IMR-90 (cell line): ENCODE results near the gene THY1. TPM values are rescaled to one million over a fixed set of nuclear protein-coding genes. Genes with fewer than 3 reads are reported as not detected.

ENCODE experiments used
- ATAC-seq: fragments of 200-7000 bp; cut with Tn5 transposase; 2 replicates; pipeline ENCODE4 v1.9.1; 2020; ENCODE audit warnings: low read depth, mild to moderate bottlenecking, moderate library complexity
- BruUV-seq: library from RNA; stranded (reverse); fragments of 400-500 nt; replicated peaks from 2 replicates; lab custom pipeline; 2021; lab: Mats Ljungman, UMichigan
- CTCF ChIA-PET: fragments of 300-600 bp; formaldehyde crosslinking; extraction: SDS; loops from one replicate; lab custom pipeline; 2021; ENCODE audit warnings: antibody characterized with exemption; lab: Yijun Ruan, JAX
- POLR2A ChIA-PET: fragments of 300-600 bp; sonication (Branson Sonifier 250); formaldehyde crosslinking; loops from one replicate; lab custom pipeline; 2022; ENCODE audit warnings: antibody characterized with exemption; ENCODE audit not compliant: unreplicated experiment; lab: Charles Lee
- DNase-seq: peaks from one replicate; pipeline ENCODE4 v3.0.0; 2013
- H2AFZ ChIP-seq: replicated peaks from 2 replicates; pipeline ENCODE3; 2013; ENCODE audit warnings: low read length, mild to moderate bottlenecking; ENCODE audit not compliant: poor library complexity
- H2AK5ac ChIP-seq: 2 replicates; pipeline ENCODE4 v1.6.1; 2013; ENCODE audit warnings: low read depth, low read length, inconsistent platforms
- H2AK9ac ChIP-seq: replicated peaks from 2 replicates; pipeline ENCODE3; 2013; ENCODE audit warnings: mild to moderate bottlenecking, low read depth, low read length, moderate library complexity; ENCODE audit not compliant: poor library complexity
- H2BK120ac ChIP-seq: 2 replicates; pipeline ENCODE4 v1.6.1; 2013; ENCODE audit warnings: low read depth, low read length, inconsistent platforms
- H2BK15ac ChIP-seq: 3 replicates; pipeline ENCODE4 v1.6.1; 2013; ENCODE audit warnings: low read depth, low read length, inconsistent platforms
- H2BK20ac ChIP-seq: 2 replicates; pipeline ENCODE4 v1.6.1; 2013; ENCODE audit warnings: low read depth, mild to moderate bottlenecking, inconsistent platforms, low read length, moderate library complexity
- H2BK5ac ChIP-seq: 2 replicates; pipeline ENCODE4 v1.6.1; 2013; ENCODE audit warnings: mild to moderate bottlenecking, low read depth, low read length, inconsistent platforms; ENCODE audit not compliant: poor library complexity, severe bottlenecking
- H3K14ac ChIP-seq: replicated peaks from 2 replicates; pipeline ENCODE4 v1.6.1; 2013; ENCODE audit warnings: low read depth, low read length, inconsistent platforms
- H3K18ac ChIP-seq: 2 replicates; pipeline ENCODE4 v1.6.1; 2013; ENCODE audit warnings: low read depth, low read length, control low read depth
- H3K23ac ChIP-seq: 2 replicates; pipeline ENCODE4 v1.6.1; 2013; ENCODE audit warnings: low read depth, low read length, inconsistent platforms
- H3K27ac ChIP-seq: 2 replicates; pipeline ENCODE4 v1.5.1; 2013; ENCODE audit warnings: mild to moderate bottlenecking, control low read depth, low read length; ENCODE audit not compliant: insufficient read depth
- H3K27me3 ChIP-seq: 2 replicates; pipeline ENCODE4 v1.6.1; 2013; ENCODE audit warnings: low read length; ENCODE audit not compliant: control insufficient read depth, insufficient read depth
- H3K36me3 ChIP-seq: 2 replicates; pipeline ENCODE4 v1.6.1; 2013; ENCODE audit warnings: low read length, mixed read lengths; ENCODE audit not compliant: control insufficient read depth, insufficient read depth
- H3K4ac ChIP-seq: 2 replicates; pipeline ENCODE4 v1.6.1; 2013; ENCODE audit warnings: low read depth, low read length, inconsistent platforms
- H3K4me1 ChIP-seq: 2 replicates; pipeline ENCODE4 v1.6.1; 2013; ENCODE audit warnings: low read length, mixed read lengths; ENCODE audit not compliant: control insufficient read depth, insufficient read depth
- H3K4me2 ChIP-seq: 2 replicates; pipeline ENCODE4 v1.6.1; 2013; ENCODE audit warnings: low read depth, mild to moderate bottlenecking, control low read depth, low read length, moderate library complexity
- H3K4me3 ChIP-seq: 2 replicates; pipeline ENCODE4 v1.5.1; 2013; ENCODE audit warnings: low read depth, mild to moderate bottlenecking, control low read depth, low read length, moderate library complexity; ENCODE audit not compliant: insufficient read depth
- H3K56ac ChIP-seq: 2 replicates; pipeline ENCODE4 v1.6.1; 2013; ENCODE audit warnings: low read length, inconsistent platforms; ENCODE audit not compliant: insufficient read depth; ENCODE audit errors: extremely low read depth
- H3K79me1 ChIP-seq, 2 experiments: 2 replicates each; pipeline ENCODE4 v1.6.1; 2013; ENCODE audit warnings: low read length in 2 of 2, inconsistent platforms in 1 of 2, low read depth in 1 of 2
- H3K9ac ChIP-seq: 2 replicates; pipeline ENCODE4 v1.6.1; 2013; ENCODE audit warnings: low read depth, low read length, control low read depth
- H3K9me1 ChIP-seq: 2 replicates; pipeline ENCODE4 v1.6.1; 2013; ENCODE audit warnings: low read length, inconsistent platforms; ENCODE audit not compliant: insufficient read depth
- H3K9me3 ChIP-seq: 2 replicates; pipeline ENCODE4 v1.6.1; 2013; ENCODE audit warnings: low read length; ENCODE audit not compliant: control insufficient read depth, insufficient read depth
- H4K20me1 ChIP-seq: 2 replicates; pipeline ENCODE4 v1.6.1; 2013; ENCODE audit warnings: low read length, inconsistent platforms; ENCODE audit not compliant: insufficient read depth
- H4K5ac ChIP-seq: 2 replicates; pipeline ENCODE4 v1.6.1; 2013; ENCODE audit warnings: mild to moderate bottlenecking, low read depth, low read length, control low read depth
- H4K8ac ChIP-seq, 2 experiments: 2 replicates each; pipeline ENCODE4 v1.6.1; 2013; ENCODE audit warnings: low read depth in 2 of 2, low read length in 2 of 2, control low read depth in 1 of 2, inconsistent platforms in 1 of 2
- H4K91ac ChIP-seq: 2 replicates; pipeline ENCODE4 v1.6.1; 2013; ENCODE audit warnings: low read depth, low read length, inconsistent platforms; ENCODE audit not compliant: insufficient read depth
- MAFK ChIP-seq: IDR thresholded peaks from 2 replicates; pipeline ENCODE4 v1.6.1; 2012; ENCODE audit warnings: low read depth, low read length, improper control_type of control experiment
- RFX5 ChIP-seq: IDR thresholded peaks from 2 replicates; pipeline ENCODE4 v1.8.0; 2012; ENCODE audit warnings: low read depth, mild to moderate bottlenecking, low read length, moderate library complexity
- dilution Hi-C: fragments of 300-500 bp; cut with HindIII; formaldehyde crosslinking; loops from one replicate; pipeline ENCODE4 v1.14.3; 2018; ENCODE audit warnings: low sequenced_read_pairs; ENCODE audit not compliant: unreplicated experiment
- in situ Hi-C: fragments of 300-500 bp; cut with MboI; formaldehyde crosslinking; loops from 3 replicates; pipeline ENCODE4 v1.14.3; 2019; ENCODE audit warnings: low sequenced_read_pairs, inconsistent platforms, mixed read lengths
- intact Hi-C: fragments of 100-400 bp; cut with micrococcal nuclease; formaldehyde crosslinking; loops from 2 replicates; pipeline ENCODE4 v1.10.0; 2022
- polyA plus RNA-seq, 3 experiments: library from polyadenylated mRNA; depleted of rRNA; stranded (reverse); fragments of >200 nt; gene quantifications; 2 replicates each; pipeline ENCODE4 v1.2.3, GENCODE V29; 2012; ENCODE audit warnings: low replicate concordance in 1 of 3
- total RNA-seq: library from RNA; depleted of rRNA; stranded (reverse); fragments of >200 nt; gene quantifications from 2 replicates; pipeline ENCODE4 v1.2.3, GENCODE V29; 2012

Gene THY1
- total and polyA plus RNA-seq, 2 of the 4 experiments (the other 2 are of a cell fraction), result 703 to 2,603 TPM

- H3K23ac ChIP-seq, result no peak overlapping the region
- H3K4me2 ChIP-seq, result no peak overlapping the region
- H3K9me1 ChIP-seq, result peaks cover 30% of the 10 kb centered on the region
- TF ChIP-seq RFX5 (no peak), MAFK (peak; percentile 56; the same call in 1 of the 2 replicates)
- H2AK5ac ChIP-seq, result no peak overlapping the region
- dilution Hi-C loops, result no loop called here
- H2AK9ac ChIP-seq, result no peak overlapping the region
- H2BK5ac ChIP-seq, result no peak overlapping the region
- peaks cover 15% of the 10 kb centered on the region for H3K36me3 ChIP-seq
- H3K79me1 ChIP-seq, result peaks cover 14 to 32% of the 10 kb centered on the region in 2 experiments
- POLR2A ChIA-PET, result interaction anchor here (0.6 kb wide), 1 partner anchor 81 kb away, joined by 4 read pairs; no protein-coding TSS in a partner anchor
- H2AFZ ChIP-seq, result no peak overlapping the region
- peaks cover 25% of the 10 kb centered on the region for H4K20me1 ChIP-seq
- no peak overlapping the region for H3K27ac ChIP-seq
- no peak overlapping the region for H2BK20ac ChIP-seq
- no peak overlapping the region for H4K5ac ChIP-seq
- no peaks in the 10 kb centered on the region; the same call in 1 of the 2 replicates for H3K9me3 ChIP-seq
- no peak overlapping the region for H2BK15ac ChIP-seq
- intact Hi-C loops, result no loop called here
- no peak overlapping the region for H3K4ac ChIP-seq
- no peak for ATAC-seq
- no peak overlapping the region for H2BK120ac ChIP-seq
- H3K56ac ChIP-seq, result no peak overlapping the region
- H3K4me3 ChIP-seq, result no peak overlapping the region
- DNase-seq, result no peak
- H3K9ac ChIP-seq, result no peak overlapping the region
- no peaks in the 10 kb centered on the region for H3K27me3 ChIP-seq
- H4K91ac ChIP-seq, result no peak overlapping the region
- BruUV-seq, result no TSS peak
- in situ Hi-C loops, result no loop called here
- H3K14ac ChIP-seq, result no peak overlapping the region
- CTCF ChIA-PET, result interaction anchor here (1.0 kb wide), 1 partner anchor 34 kb away, joined by 3 read pairs; the partner anchor contains the start of gene USP2
- H4K8ac ChIP-seq, result no peak overlapping the region
- peaks cover 17% of the 10 kb centered on the region for H3K4me1 ChIP-seq
- no peak overlapping the region for H3K18ac ChIP-seq
Measured at GRCh38 chr11:119414734-119415133, 8.2 kb downstream of the THY1 start.
